Activated naive CD4-positive, alpha-beta T cell treated with anti-CD3 and anti-CD28 coated beads for 36 hours (primary cell): ENCODE measurements around the gene TFG. TPM values are rescaled to one million over a fixed set of nuclear protein-coding genes. Genes with fewer than 3 reads are reported as not detected.

Experiments used
- CTCF ChIA-PET: fragments of 350-600 bp; sonication (Branson Sonifier 250); formaldehyde crosslinking; loops from one replicate; lab custom pipeline; 2021; ENCODE audit warnings: antibody characterized with exemption; lab: Charles Lee
- DNase-seq: peaks from one replicate; pipeline ENCODE4 v3.0.0-alpha.2; 2020
- H3K27ac Mint-ChIP-seq: one replicate; pipeline ENCODE4 v1.8.0; 2021; ENCODE audit warnings: mild to moderate bottlenecking, mixed read lengths
- H3K27me3 Mint-ChIP-seq: one replicate; pipeline ENCODE4 v1.8.0; 2021; ENCODE audit warnings: low read depth, mixed read lengths
- H3K36me3 Mint-ChIP-seq: one replicate; pipeline ENCODE4 v1.8.0; 2021; ENCODE audit warnings: low read depth, mixed read lengths
- H3K4me1 Mint-ChIP-seq: one replicate; pipeline ENCODE4 v1.8.0; 2021; ENCODE audit warnings: low read depth, mixed read lengths
- H3K4me3 Mint-ChIP-seq: one replicate; pipeline ENCODE4 v1.8.0; 2021; ENCODE audit warnings: mild to moderate bottlenecking, moderate library complexity, mixed read lengths
- H3K9me3 Mint-ChIP-seq: one replicate; pipeline ENCODE4 v1.8.0; 2021; ENCODE audit warnings: mixed read lengths
- intact Hi-C: fragments of 100-400 bp; cut with micrococcal nuclease; formaldehyde crosslinking; loops from one replicate; pipeline ENCODE4 v1.15.1; 2023
- total RNA-seq, 2 experiments: library from RNA; stranded (reverse); gene quantifications; one replicate each; pipeline ENCODE4 v1.2.3, GENCODE V29; 2021

The TFG gene
- total RNA-seq, 2 experiments from 2014 or later = 45.6 to 46.0 TPM

GRCh38 chr3:100710261-100710968 lies 1.1 kb downstream of the TFG start:
- Mint-ChIP-seq H3K9me3 (peaks cover 2% of the 10 kb centered on the region), H3K27me3 (peaks cover 6% of the 10 kb centered on the region), H3K4me1 (peaks cover 44% of the 10 kb centered on the region), H3K36me3 (peaks cover 32% of the 10 kb centered on the region), H3K4me3 (peak overlapping the region; percentile 83), H3K27ac (peak overlapping the region; percentile 88)
- CTCF ChIA-PET = interaction anchor here (0.6 to 1.7 kb wide), 8 partner anchors 16 to 921 kb away, joined by 3 to 5 read pairs (median 4); no protein-coding TSS in a partner anchor
- DNase-seq = peak; percentile 93
- intact Hi-C loops = loop anchor here (1.0 to 10.0 kb wide), 6 partner anchors 45 to 1014 kb away; partner anchors contain the start of genes CEP97, LNP1 and TOMM70

GRCh38 chr3:100715176-100715575 lies 5.9 kb downstream of the TFG start:
- Mint-ChIP-seq H3K27ac (no peak overlapping the region), H3K27me3 (no peaks in the 10 kb centered on the region), H3K36me3 (peaks cover 53% of the 10 kb centered on the region), H3K4me3 (no peak overlapping the region), H3K4me1 (peaks cover 61% of the 10 kb centered on the region), H3K9me3 (peaks cover 2% of the 10 kb centered on the region)
- DNase-seq = no peak
- intact Hi-C loops = loop anchor here (10.0 kb wide), 1 partner anchor 670 kb away; no protein-coding TSS in a partner anchor
- CTCF ChIA-PET = interaction anchor here (0.6 to 0.9 kb wide), 2 partner anchors 81 to 252 kb away, joined by 6 to 7 read pairs; no protein-coding TSS in a partner anchor

- H3K9me3 Mint-ChIP-seq = no peaks in the 10 kb centered on the region
- DNase-seq = no peak
- peaks cover 55% of the 10 kb centered on the region for H3K36me3 Mint-ChIP-seq
- H3K27ac Mint-ChIP-seq = no peak overlapping the region
- intact Hi-C loops = loop anchor here (10.0 kb wide), 1 partner anchor 668 kb away; no protein-coding TSS in a partner anchor
- no peaks in the 10 kb centered on the region for H3K27me3 Mint-ChIP-seq
- no peak overlapping the region for H3K4me3 Mint-ChIP-seq
- H3K4me1 Mint-ChIP-seq = peaks cover 45% of the 10 kb centered on the region
- CTCF ChIA-PET = interaction anchor here (0.6 kb wide), 1 partner anchor 698 kb away, joined by 4 read pairs; no protein-coding TSS in a partner anchor
Measured at GRCh38 chr3:100717063-100717462, 7.8 kb downstream of the TFG start.

GRCh38 chr3:100717637-100718487 lies 8.6 kb downstream of the TFG start:
- H3K36me3 Mint-ChIP-seq = peaks cover 52% of the 10 kb centered on the region
- H3K27ac Mint-ChIP-seq = no peak overlapping the region
- intact Hi-C loops = loop anchor here (10.0 kb wide), 1 partner anchor 667 kb away; no protein-coding TSS in a partner anchor
- DNase-seq = no peak
- H3K4me1 Mint-ChIP-seq = peaks cover 37% of the 10 kb centered on the region
- CTCF ChIA-PET = interaction anchor here (0.6 kb wide), 1 partner anchor 697 kb away, joined by 4 read pairs; no protein-coding TSS in a partner anchor
- no peak overlapping the region for H3K4me3 Mint-ChIP-seq
- H3K27me3 Mint-ChIP-seq = no peaks in the 10 kb centered on the region
- H3K9me3 Mint-ChIP-seq = no peaks in the 10 kb centered on the region

GRCh38 chr3:100719136-100719535 lies 9.8 kb downstream of the TFG start:
- H3K4me3 Mint-ChIP-seq = no peak overlapping the region
- H3K4me1 Mint-ChIP-seq = peaks cover 29% of the 10 kb centered on the region
- H3K27ac Mint-ChIP-seq = no peak overlapping the region
- no peaks in the 10 kb centered on the region for H3K27me3 Mint-ChIP-seq
- no peak for DNase-seq
- CTCF ChIA-PET = no interaction called here
- intact Hi-C loops = loop anchor here (10.0 kb wide), 1 partner anchor 666 kb away; no protein-coding TSS in a partner anchor
- no peaks in the 10 kb centered on the region for H3K9me3 Mint-ChIP-seq
- H3K36me3 Mint-ChIP-seq = peaks cover 47% of the 10 kb centered on the region

- DNase-seq = no peak
- Mint-ChIP-seq H3K36me3 (peaks cover 42% of the 10 kb centered on the region), H3K4me1 (peaks cover 23% of the 10 kb centered on the region), H3K4me3 (no peak overlapping the region), H3K27me3 (no peaks in the 10 kb centered on the region), H3K9me3 (no peaks in the 10 kb centered on the region), H3K27ac (no peak overlapping the region)
- intact Hi-C loops = no loop called here
- CTCF ChIA-PET = no interaction called here
Measured at GRCh38 chr3:100720426-100720825, 11.1 kb downstream of the TFG start.

- H3K27me3 Mint-ChIP-seq = no peaks in the 10 kb centered on the region
- H3K4me3 Mint-ChIP-seq = no peak overlapping the region
- H3K36me3 Mint-ChIP-seq = peaks cover 43% of the 10 kb centered on the region
- H3K27ac Mint-ChIP-seq = no peak overlapping the region
- DNase-seq = no peak
- CTCF ChIA-PET = interaction anchor here (0.6 to 1.2 kb wide), 4 partner anchors 12 to 831 kb away, joined by 3 to 4 read pairs (median 3); no protein-coding TSS in a partner anchor
- H3K9me3 Mint-ChIP-seq = no peaks in the 10 kb centered on the region
- intact Hi-C loops = no loop called here
- peaks cover 13% of the 10 kb centered on the region for H3K4me1 Mint-ChIP-seq
Measured at GRCh38 chr3:100725935-100726513, 16.7 kb downstream of the TFG start.

- Mint-ChIP-seq H3K36me3 (peaks cover 37% of the 10 kb centered on the region), H3K9me3 (no peaks in the 10 kb centered on the region), H3K27me3 (no peaks in the 10 kb centered on the region), H3K4me1 (peaks cover 13% of the 10 kb centered on the region), H3K27ac (no peak overlapping the region), H3K4me3 (no peak overlapping the region)
- DNase-seq = no peak
- CTCF ChIA-PET = interaction anchor here (0.9 to 1.2 kb wide), 3 partner anchors 12 to 16 kb away, joined by 3 to 4 read pairs (median 3); no protein-coding TSS in a partner anchor
- intact Hi-C loops = no loop called here
Measured at GRCh38 chr3:100726706-100727105, 17.4 kb downstream of the TFG start.

GRCh38 chr3:100730524-100730923 lies 21.2 kb downstream of the TFG start:
- intact Hi-C loops = no loop called here
- Mint-ChIP-seq H3K9me3 (no peaks in the 10 kb centered on the region), H3K4me3 (no peak overlapping the region), H3K27ac (no peak overlapping the region), H3K36me3 (peaks cover 32% of the 10 kb centered on the region), H3K27me3 (no peaks in the 10 kb centered on the region), H3K4me1 (peaks cover 13% of the 10 kb centered on the region)
- CTCF ChIA-PET = no interaction called here
- no peak for DNase-seq

- Mint-ChIP-seq H3K9me3 (no peaks in the 10 kb centered on the region), H3K4me1 (peaks cover 2% of the 10 kb centered on the region), H3K4me3 (no peak overlapping the region), H3K27me3 (no peaks in the 10 kb centered on the region), H3K27ac (no peak overlapping the region), H3K36me3 (peaks cover 24% of the 10 kb centered on the region)
- CTCF ChIA-PET = no interaction called here
- DNase-seq = no peak
- intact Hi-C loops = no loop called here
Measured at GRCh38 chr3:100732435-100732834, 23.1 kb downstream of the TFG start.

GRCh38 chr3:100737334-100737733 lies 28.0 kb downstream of the TFG start:
- Mint-ChIP-seq H3K4me3 (no peak overlapping the region), H3K9me3 (no peaks in the 10 kb centered on the region), H3K4me1 (no peaks in the 10 kb centered on the region), H3K27ac (no peak overlapping the region), H3K36me3 (peaks cover 18% of the 10 kb centered on the region), H3K27me3 (no peaks in the 10 kb centered on the region)
- intact Hi-C loops = loop anchor here (2.0 to 5.0 kb wide), 2 partner anchors 59 to 645 kb away; no protein-coding TSS in a partner anchor
- CTCF ChIA-PET = interaction anchor here (0.6 kb wide), 1 partner anchor 420 kb away, joined by 3 read pairs; no protein-coding TSS in a partner anchor
- no peak for DNase-seq
